ENCODE data around the gene RABGEF1.
"Not testable (repeated sequence)": the region's sequence is repeated elsewhere in the genome, so short reads cannot be mapped to it uniquely, and the experiment has no call there.

DNA sequence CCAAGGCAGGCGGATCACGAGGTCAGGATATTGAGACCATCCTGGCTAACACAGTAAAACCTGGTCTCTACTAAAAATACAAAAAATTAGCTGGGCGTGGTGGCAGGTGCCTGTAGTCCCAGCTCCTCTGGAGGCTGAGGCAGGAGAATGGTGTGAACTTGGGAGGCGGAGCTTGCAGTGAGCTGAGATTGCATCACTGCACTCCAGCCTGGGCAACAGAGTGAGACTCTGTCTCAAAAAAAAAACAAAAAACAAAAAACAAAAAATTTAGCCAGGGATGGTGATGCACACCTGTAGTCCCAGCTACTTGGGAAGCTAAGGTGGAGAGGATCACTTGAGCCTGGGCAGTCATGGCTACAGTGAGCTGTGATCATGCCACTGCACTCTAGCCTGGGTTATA is 14.5 kb downstream of the RABGEF1 start:
- TF ChIP-seq, protein P1, sequence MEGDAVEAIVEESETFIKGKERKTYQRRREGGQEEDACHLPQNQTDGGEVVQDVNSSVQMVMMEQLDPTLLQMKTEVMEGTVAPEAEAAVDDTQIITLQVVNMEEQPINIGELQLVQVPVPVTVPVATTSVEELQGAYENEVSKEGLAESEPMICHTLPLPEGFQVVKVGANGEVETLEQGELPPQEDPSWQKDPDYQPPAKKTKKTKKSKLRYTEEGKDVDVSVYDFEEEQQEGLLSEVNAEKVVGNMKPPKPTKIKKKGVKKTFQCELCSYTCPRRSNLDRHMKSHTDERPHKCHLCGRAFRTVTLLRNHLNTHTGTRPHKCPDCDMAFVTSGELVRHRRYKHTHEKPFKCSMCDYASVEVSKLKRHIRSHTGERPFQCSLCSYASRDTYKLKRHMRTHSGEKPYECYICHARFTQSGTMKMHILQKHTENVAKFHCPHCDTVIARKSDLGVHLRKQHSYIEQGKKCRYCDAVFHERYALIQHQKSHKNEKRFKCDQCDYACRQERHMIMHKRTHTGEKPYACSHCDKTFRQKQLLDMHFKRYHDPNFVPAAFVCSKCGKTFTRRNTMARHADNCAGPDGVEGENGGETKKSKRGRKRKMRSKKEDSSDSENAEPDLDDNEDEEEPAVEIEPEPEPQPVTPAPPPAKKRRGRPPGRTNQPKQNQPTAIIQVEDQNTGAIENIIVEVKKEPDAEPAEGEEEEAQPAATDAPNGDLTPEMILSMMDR (IDR thresholded peaks at IDR 0.05), result not testable (repeated sequence)
- not testable (repeated sequence) for TF ChIP-seq POLR2A (IDR thresholded peaks at IDR 0.05)
